ENCODE measurements around the gene PTPRG.

DNA sequence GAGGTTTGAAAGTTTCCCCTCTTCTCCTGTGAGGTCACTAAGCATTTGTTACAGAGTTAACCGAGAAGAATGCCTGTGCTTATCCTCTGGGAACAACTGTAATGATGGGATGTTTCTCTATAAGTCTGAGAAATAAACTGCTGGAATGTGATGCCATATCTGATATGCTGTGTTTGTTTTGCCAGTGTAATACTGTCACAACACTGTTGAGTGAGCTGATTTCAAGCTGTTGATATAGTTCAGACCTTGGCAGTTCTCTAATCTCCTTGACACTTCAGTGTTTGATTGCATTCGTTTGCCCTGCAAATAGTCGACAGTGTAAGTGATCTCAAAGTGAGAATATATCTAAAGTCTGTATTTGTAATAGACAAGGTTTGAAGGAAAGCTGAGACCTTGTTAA, 73.3 kb downstream of the PTPRG start:
- no peak for TF ChIP-seq POLR2A (IDR thresholded peaks at IDR 0.05)
- TF ChIP-seq, protein P1, sequence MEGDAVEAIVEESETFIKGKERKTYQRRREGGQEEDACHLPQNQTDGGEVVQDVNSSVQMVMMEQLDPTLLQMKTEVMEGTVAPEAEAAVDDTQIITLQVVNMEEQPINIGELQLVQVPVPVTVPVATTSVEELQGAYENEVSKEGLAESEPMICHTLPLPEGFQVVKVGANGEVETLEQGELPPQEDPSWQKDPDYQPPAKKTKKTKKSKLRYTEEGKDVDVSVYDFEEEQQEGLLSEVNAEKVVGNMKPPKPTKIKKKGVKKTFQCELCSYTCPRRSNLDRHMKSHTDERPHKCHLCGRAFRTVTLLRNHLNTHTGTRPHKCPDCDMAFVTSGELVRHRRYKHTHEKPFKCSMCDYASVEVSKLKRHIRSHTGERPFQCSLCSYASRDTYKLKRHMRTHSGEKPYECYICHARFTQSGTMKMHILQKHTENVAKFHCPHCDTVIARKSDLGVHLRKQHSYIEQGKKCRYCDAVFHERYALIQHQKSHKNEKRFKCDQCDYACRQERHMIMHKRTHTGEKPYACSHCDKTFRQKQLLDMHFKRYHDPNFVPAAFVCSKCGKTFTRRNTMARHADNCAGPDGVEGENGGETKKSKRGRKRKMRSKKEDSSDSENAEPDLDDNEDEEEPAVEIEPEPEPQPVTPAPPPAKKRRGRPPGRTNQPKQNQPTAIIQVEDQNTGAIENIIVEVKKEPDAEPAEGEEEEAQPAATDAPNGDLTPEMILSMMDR (IDR thresholded peaks at IDR 0.05) = no peak
